ENCODE results near the gene CAPN11. TPM values are rescaled to one million over a fixed set of nuclear protein-coding genes. Genes with fewer than 3 reads are reported as not detected.

Gene CAPN11
- total and polyA plus RNA-seq, 3 donors from 2014 or later, result 20.5 to 115 (median 23.5) TPM

- Histone ChIP-seq H3K9me3 (no peaks in the 10 kb centered on the region), H3K4me1 (peaks cover 3% of the 10 kb centered on the region), H3K27ac (no peak overlapping the region), H3K27me3 (no peaks in the 10 kb centered on the region), H3K36me3 (ENCODE audit: low read depth, missing control alignments) (no peaks in the 10 kb centered on the region), H3K4me3 (no peak overlapping the region)
- DNase-seq, result no peak
- WGBS, 2 donors, result 81 to 94% methylated on average over 7 to 12 of the region's 12 CpGs
- intact Hi-C loops (cut with DNase I; ENCODE audit: low total_unique reads), result loop anchor here (5.0 kb wide), 1 partner anchor 62 kb away; no protein-coding TSS in a partner anchor
- TF ChIP-seq CTCF (IDR thresholded peaks at IDR 0.05) (no peak), POLR2A (IDR thresholded peaks at IDR 0.05) (no peak)
Measured at GRCh38 chr6:44154067-44154466, 4.6 kb upstream of the CAPN11 start.

- Histone ChIP-seq H3K27ac (no peak overlapping the region), H3K36me3 (ENCODE audit: low read depth, missing control alignments) (no peaks in the 10 kb centered on the region), H3K4me3 (no peak overlapping the region), H3K4me1 (peaks cover 3% of the 10 kb centered on the region), H3K9me3 (no peaks in the 10 kb centered on the region), H3K27me3 (no peaks in the 10 kb centered on the region)
- intact Hi-C loops (cut with DNase I; ENCODE audit: low total_unique reads), result no loop called here
- WGBS, 2 donors, result 86 to 89% methylated on average over 9 of the region's 9 CpGs
- DNase-seq, result no peak
- TF ChIP-seq CTCF (IDR thresholded peaks at IDR 0.05), result no peak
- no peak for TF ChIP-seq POLR2A (IDR thresholded peaks at IDR 0.05)
Measured at GRCh38 chr6:44156494-44157151, 2.0 kb upstream of the CAPN11 start.

- Histone ChIP-seq H3K27ac (no peak overlapping the region), H3K4me1 (peaks cover 3% of the 10 kb centered on the region), H3K36me3 (ENCODE audit: low read depth, missing control alignments) (no peaks in the 10 kb centered on the region), H3K27me3 (no peaks in the 10 kb centered on the region), H3K9me3 (no peaks in the 10 kb centered on the region), H3K4me3 (no peak overlapping the region)
- 88 to 94% methylated on average over 5 to 11 of the region's 11 CpGs for WGBS, 2 donors
- DNase-seq, result no peak
- intact Hi-C loops (cut with DNase I; ENCODE audit: low total_unique reads), result no loop called here
- no peak for TF ChIP-seq POLR2A (IDR thresholded peaks at IDR 0.05)
- TF ChIP-seq CTCF (IDR thresholded peaks at IDR 0.05), result no peak
Measured at GRCh38 chr6:44157152-44157521, 1.5 kb upstream of the CAPN11 start.

GRCh38 chr6:44161997-44162338, 3.3 kb downstream of the CAPN11 start:
- intact Hi-C loops (cut with DNase I; ENCODE audit: low total_unique reads), result no loop called here
- no peak for DNase-seq

More at GRCh38 chr6:44161997-44162338, 3.3 kb downstream of the CAPN11 start:
- no peaks in the 10 kb centered on the region for H3K4me1 ChIP-seq
- H3K36me3 ChIP-seq (ENCODE audit: low read depth, missing control alignments), result no peaks in the 10 kb centered on the region
- 72 to 76% methylated on average over 8 of the region's 8 CpGs for WGBS, 2 donors
- H3K27ac ChIP-seq, result no peak overlapping the region
- no peaks in the 10 kb centered on the region for H3K27me3 ChIP-seq
- H3K9me3 ChIP-seq, result no peaks in the 10 kb centered on the region
- no peak for TF ChIP-seq POLR2A (IDR thresholded peaks at IDR 0.05)
- TF ChIP-seq CTCF (IDR thresholded peaks at IDR 0.05), result no peak
- H3K4me3 ChIP-seq, result no peak overlapping the region
